Mesothelial cell of epicardium (in vitro differentiated cells): ENCODE measurements around the gene HAUS3. TPM values are rescaled to one million over a fixed set of nuclear protein-coding genes. Genes with fewer than 3 reads are reported as not detected.

Experiments used
- DNase-seq, 2 experiments: peaks; one replicate each; pipeline ENCODE4 v3.0.0; 2021; ENCODE audit warnings: low spot score in 2 of 2; ENCODE audit not compliant: unreplicated experiment in 2 of 2
- H3K27ac Mint-ChIP-seq: 2 replicates; pipeline ENCODE4 v1.8.0; 2021; ENCODE audit warnings: mixed read lengths
- H3K27me3 Mint-ChIP-seq: 2 replicates; pipeline ENCODE4 v1.8.0; 2021; ENCODE audit warnings: low read depth, mixed read lengths
- H3K36me3 Mint-ChIP-seq: 2 replicates; pipeline ENCODE4 v1.8.0; 2021; ENCODE audit warnings: mixed read lengths
- H3K4me1 Mint-ChIP-seq: 2 replicates; pipeline ENCODE4 v1.8.0; 2021; ENCODE audit warnings: mixed read lengths
- H3K4me3 Mint-ChIP-seq: 2 replicates; pipeline ENCODE4 v1.8.0; 2021; ENCODE audit warnings: mild to moderate bottlenecking, moderate library complexity, mixed read lengths
- H3K9me3 Mint-ChIP-seq: 2 replicates; pipeline ENCODE4 v1.8.0; 2021; ENCODE audit warnings: mixed read lengths
- total RNA-seq: library from RNA; stranded (reverse); gene quantifications from 3 replicates; pipeline ENCODE4 v1.2.1, GENCODE V29; 2021
- TF ChIP-seq, protein P1 (sequence below): fragments of 200-600 bp; sonication (generic); IDR thresholded peaks from one replicate; pipeline ENCODE4 v1.5.0; 2021; ENCODE audit warnings: antibody characterized with exemption; ENCODE audit not compliant: unreplicated experiment

Gene HAUS3
- total RNA-seq, 1 donor from 2014 or later, result 16.9 TPM

DNA sequence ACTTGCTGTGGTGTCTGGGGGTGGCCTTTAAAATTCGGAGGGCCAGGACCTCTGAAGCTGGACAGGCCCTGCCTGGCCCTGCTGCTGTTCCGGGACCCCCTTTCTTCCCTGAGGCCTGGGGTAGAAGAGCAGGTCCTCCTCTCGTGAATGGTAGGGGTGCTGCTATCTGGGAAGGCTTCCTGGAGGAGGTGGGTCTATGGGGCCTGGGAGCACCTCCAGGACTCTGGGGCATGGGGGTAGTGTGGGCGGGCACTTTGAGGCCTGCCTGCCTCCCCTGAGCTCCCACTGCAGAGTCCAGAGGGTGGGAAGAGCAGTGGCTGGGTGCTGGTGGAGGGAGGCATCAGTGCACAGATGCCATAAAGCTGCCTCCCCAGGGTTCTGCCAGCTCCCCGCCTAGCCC is 24.9 kb upstream of the HAUS3 start:
- Mint-ChIP-seq H3K4me1 (peaks cover 7% of the 10 kb centered on the region), H3K36me3 (no peaks in the 10 kb centered on the region), H3K27ac (no peak overlapping the region), H3K27me3 (no peaks in the 10 kb centered on the region), H3K4me3 (no peak overlapping the region), H3K9me3 (no peaks in the 10 kb centered on the region)
- no peak for DNase-seq
- TF ChIP-seq, protein P1, sequence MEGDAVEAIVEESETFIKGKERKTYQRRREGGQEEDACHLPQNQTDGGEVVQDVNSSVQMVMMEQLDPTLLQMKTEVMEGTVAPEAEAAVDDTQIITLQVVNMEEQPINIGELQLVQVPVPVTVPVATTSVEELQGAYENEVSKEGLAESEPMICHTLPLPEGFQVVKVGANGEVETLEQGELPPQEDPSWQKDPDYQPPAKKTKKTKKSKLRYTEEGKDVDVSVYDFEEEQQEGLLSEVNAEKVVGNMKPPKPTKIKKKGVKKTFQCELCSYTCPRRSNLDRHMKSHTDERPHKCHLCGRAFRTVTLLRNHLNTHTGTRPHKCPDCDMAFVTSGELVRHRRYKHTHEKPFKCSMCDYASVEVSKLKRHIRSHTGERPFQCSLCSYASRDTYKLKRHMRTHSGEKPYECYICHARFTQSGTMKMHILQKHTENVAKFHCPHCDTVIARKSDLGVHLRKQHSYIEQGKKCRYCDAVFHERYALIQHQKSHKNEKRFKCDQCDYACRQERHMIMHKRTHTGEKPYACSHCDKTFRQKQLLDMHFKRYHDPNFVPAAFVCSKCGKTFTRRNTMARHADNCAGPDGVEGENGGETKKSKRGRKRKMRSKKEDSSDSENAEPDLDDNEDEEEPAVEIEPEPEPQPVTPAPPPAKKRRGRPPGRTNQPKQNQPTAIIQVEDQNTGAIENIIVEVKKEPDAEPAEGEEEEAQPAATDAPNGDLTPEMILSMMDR, result no peak

GRCh38 chr4:2266181-2266580 is 24.3 kb upstream of the HAUS3 start:
- H3K36me3 Mint-ChIP-seq, result no peaks in the 10 kb centered on the region

GRCh38 chr4:2265113-2266110 is 23.5 kb upstream of the HAUS3 start:
- no peak overlapping the region for H3K27ac Mint-ChIP-seq
- peaks cover 7% of the 10 kb centered on the region for H3K4me1 Mint-ChIP-seq
- TF ChIP-seq, protein P1, result no peak
- no peaks in the 10 kb centered on the region for H3K9me3 Mint-ChIP-seq
- H3K36me3 Mint-ChIP-seq, result no peaks in the 10 kb centered on the region
- no peak for DNase-seq
- no peak overlapping the region for H3K4me3 Mint-ChIP-seq
- no peaks in the 10 kb centered on the region for H3K27me3 Mint-ChIP-seq

More at GRCh38 chr4:2266181-2266580, 24.3 kb upstream of the HAUS3 start:
- H3K9me3 Mint-ChIP-seq, result no peaks in the 10 kb centered on the region
- peaks cover 7% of the 10 kb centered on the region for H3K4me1 Mint-ChIP-seq
- TF ChIP-seq, protein P1, result no peak
- no peak overlapping the region for H3K4me3 Mint-ChIP-seq
- H3K27ac Mint-ChIP-seq, result no peak overlapping the region
- no peaks in the 10 kb centered on the region for H3K27me3 Mint-ChIP-seq
- no peak for DNase-seq

DNA sequence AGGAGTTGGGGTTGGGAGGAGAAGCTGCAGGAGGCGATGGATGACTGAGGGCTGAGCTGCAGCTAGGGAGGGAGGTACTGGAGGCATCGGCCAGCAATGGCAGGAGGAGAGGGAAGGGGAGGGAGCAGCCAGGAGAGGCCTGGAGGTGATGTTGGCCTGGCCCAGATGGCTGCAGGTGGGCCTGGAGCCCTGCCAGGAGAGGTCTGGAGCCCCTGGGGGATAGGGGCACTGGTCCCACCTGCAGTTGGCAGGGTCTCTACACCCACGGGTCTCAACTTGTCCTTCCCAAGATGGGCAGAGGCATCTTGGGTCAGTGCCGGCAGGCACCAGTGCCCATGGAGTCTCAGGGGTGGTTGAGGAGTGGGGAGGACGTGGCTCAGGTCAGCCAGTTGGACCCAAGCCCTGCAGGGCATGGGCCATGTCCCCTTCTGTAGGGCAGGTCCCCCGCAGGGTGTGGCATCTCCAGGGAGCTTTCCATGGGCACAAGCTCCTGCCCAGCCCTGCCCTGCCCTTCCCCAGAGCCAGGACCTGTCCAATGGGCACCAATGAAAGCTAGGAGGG is 22.6 kb upstream of the HAUS3 start:
- no peaks in the 10 kb centered on the region for H3K27me3 Mint-ChIP-seq
- H3K4me3 Mint-ChIP-seq, result no peak overlapping the region
- TF ChIP-seq, protein P1, result no peak
- H3K4me1 Mint-ChIP-seq, result peaks cover 11% of the 10 kb centered on the region
- H3K36me3 Mint-ChIP-seq, result no peaks in the 10 kb centered on the region
- no peak for DNase-seq
- no peak overlapping the region for H3K27ac Mint-ChIP-seq
- no peaks in the 10 kb centered on the region for H3K9me3 Mint-ChIP-seq

DNA sequence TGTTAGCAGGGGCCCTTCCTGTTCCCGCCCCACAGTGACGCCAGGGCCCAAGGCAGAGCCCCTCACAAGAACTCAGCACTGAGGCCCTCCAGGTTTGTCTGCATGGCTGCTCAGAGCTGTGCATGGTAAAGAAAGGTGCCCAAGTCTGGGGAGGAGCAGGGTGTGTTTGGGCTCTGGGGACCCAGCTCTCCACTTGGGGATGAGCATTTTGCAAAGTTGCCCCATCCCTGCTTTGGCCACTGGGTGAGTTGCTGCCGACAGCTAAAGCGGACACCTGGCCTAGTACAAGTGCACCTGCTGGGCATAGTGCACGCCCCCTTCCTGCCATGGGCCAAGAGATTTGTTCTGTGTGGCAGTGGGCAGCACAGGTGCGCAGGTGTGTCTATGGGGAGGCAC is 22.0 kb upstream of the HAUS3 start:
- no peaks in the 10 kb centered on the region for H3K9me3 Mint-ChIP-seq
- TF ChIP-seq, protein P1, result no peak
- H3K4me1 Mint-ChIP-seq, result peaks cover 9% of the 10 kb centered on the region
- H3K27ac Mint-ChIP-seq, result no peak overlapping the region
- peak overlapping the region; percentile 67 for H3K4me3 Mint-ChIP-seq
- DNase-seq, result no peak
- H3K36me3 Mint-ChIP-seq, result no peaks in the 10 kb centered on the region
- no peaks in the 10 kb centered on the region for H3K27me3 Mint-ChIP-seq
